Measurements from ENCODE around the gene GIPC2. TPM values are rescaled to one million over a fixed set of nuclear protein-coding genes. Genes with fewer than 3 reads are reported as not detected.
A peak's percentile ranks its signal among the peaks of the same experiment; 100 is the strongest.

GIPC2 gene
- total and polyA plus RNA-seq, 2 of the 4 experiments (the other 2 are of a cell fraction): 0.07 to 0.18 TPM

DNA sequence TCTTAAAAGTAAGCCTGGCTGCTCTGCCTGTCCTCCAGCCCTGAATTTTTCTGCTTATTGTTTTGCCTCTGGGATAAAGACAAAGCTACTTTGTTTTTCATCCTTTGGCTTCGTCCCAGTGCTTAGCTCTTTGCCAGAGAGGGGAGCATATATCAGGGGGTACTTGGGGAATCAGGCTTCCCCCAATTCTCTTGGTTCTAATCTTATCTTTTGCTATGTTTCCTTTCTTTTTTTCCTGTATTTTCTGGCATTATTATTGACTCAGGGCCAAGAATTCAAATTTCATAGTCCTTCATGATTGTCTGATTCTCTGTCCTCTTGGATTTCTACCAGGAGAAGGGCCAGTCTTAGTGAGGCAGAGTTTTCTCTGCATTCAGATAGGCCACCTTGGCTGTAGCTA is 51.2 kb downstream of the GIPC2 start:
- no peak overlapping the region for H2AFZ ChIP-seq (replicated peaks; ENCODE audit: low read length, poor library complexity)
- no peaks in the 10 kb centered on the region for H3K9me3 ChIP-seq (ENCODE audit: control insufficient read depth, insufficient read depth, low read length)
- TF ChIP-seq MXI1 (IDR thresholded peaks at IDR 0.05; ENCODE audit: borderline replicate concordance, low read depth, low read length) (no peak), CEBPB (IDR thresholded peaks at IDR 0.05; ENCODE audit: low read depth, low read length) (no peak), CHD1 (IDR thresholded peaks at IDR 0.05; ENCODE audit: low read depth, low read length) (no peak), FOS (IDR thresholded peaks at IDR 0.05; ENCODE audit: low read depth, low read length) (no peak), MAZ (IDR thresholded peaks at IDR 0.05; ENCODE audit: borderline replicate concordance, low read depth, low read length) (no peak), BHLHE40 (IDR thresholded peaks at IDR 0.05; ENCODE audit: low read depth, low read length) (no peak), SMC3 (IDR thresholded peaks at IDR 0.05; ENCODE audit: low read depth, low read length) (no peak), RAD21 (IDR thresholded peaks at IDR 0.05; ENCODE audit: low read length) (no peak)
- TF ChIP-seq, protein P1, sequence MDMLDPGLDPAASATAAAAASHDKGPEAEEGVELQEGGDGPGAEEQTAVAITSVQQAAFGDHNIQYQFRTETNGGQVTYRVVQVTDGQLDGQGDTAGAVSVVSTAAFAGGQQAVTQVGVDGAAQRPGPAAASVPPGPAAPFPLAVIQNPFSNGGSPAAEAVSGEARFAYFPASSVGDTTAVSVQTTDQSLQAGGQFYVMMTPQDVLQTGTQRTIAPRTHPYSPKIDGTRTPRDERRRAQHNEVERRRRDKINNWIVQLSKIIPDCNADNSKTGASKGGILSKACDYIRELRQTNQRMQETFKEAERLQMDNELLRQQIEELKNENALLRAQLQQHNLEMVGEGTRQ (IDR thresholded peaks at IDR 0.05; ENCODE audit: low read depth, low read length): no peak
- H4K91ac ChIP-seq (ENCODE audit: insufficient read depth, low read depth, low read length): no peak overlapping the region
- peak overlapping the region; percentile 10; the same call in 1 of the 2 replicates for H2BK120ac ChIP-seq (ENCODE audit: low read depth, low read length)
- no peak overlapping the region for H3K14ac ChIP-seq (replicated peaks; ENCODE audit: low read depth, low read length)
- WGBS, 2 experiments (ENCODE audit: extremely low coverage in 2 of 2, insufficient read length in 1 of 2): no CpG with 5 or more reads among the region's 1 CpG
- CTCF ChIA-PET: no interaction called here
- BruUV-seq (replicated peaks): no TSS peak
- H3K36me3 ChIP-seq (ENCODE audit: control insufficient read depth, insufficient read depth, low read length): no peaks in the 10 kb centered on the region
- H2BK20ac ChIP-seq (ENCODE audit: low read depth, low read length): no peak overlapping the region
- no peak for ATAC-seq (ENCODE audit: low read depth)
- intact Hi-C loops (cut with micrococcal nuclease): no loop called here
- no peak overlapping the region for H3K27ac ChIP-seq (ENCODE audit: insufficient read depth, low read length)
- no peaks in the 10 kb centered on the region for H4K20me1 ChIP-seq (ENCODE audit: insufficient read depth, low read length)
- H3K56ac ChIP-seq (ENCODE audit: extremely low read depth, insufficient read depth, low read length): no peak overlapping the region
- no peaks in the 10 kb centered on the region for H3K27me3 ChIP-seq (ENCODE audit: control insufficient read depth, insufficient read depth, low read length)
- peaks cover 3% of the 10 kb centered on the region; the same call in 1 of the 2 replicates for H3K4me1 ChIP-seq (ENCODE audit: control insufficient read depth, insufficient read depth, low read length)
- H2AK9ac ChIP-seq (replicated peaks; ENCODE audit: low read depth, low read length, poor library complexity): no peak overlapping the region
- H3K23ac ChIP-seq (ENCODE audit: low read depth, low read length): no peak overlapping the region
- peak overlapping the region; percentile 84; the same call in 1 of the 3 replicates for H2BK15ac ChIP-seq (ENCODE audit: low read depth, low read length)
- H2BK5ac ChIP-seq (ENCODE audit: low read depth, low read length, poor library complexity, severe bottlenecking): peak overlapping the region; percentile 3
- H3K18ac ChIP-seq (ENCODE audit: low read depth, low read length): peak overlapping the region; percentile 73; the same call in 1 of the 2 replicates
- in situ Hi-C loops (cut with MboI; ENCODE audit: low sequenced_read_pairs): no loop called here
- no peak overlapping the region for H3K9ac ChIP-seq (ENCODE audit: low read depth, low read length)
- no peak overlapping the region for H3K4me3 ChIP-seq (ENCODE audit: insufficient read depth, low read depth, low read length)
- 0 out of 4 replicates have a peak, but pooled peaks cover 0 to 3% of the 10 kb centered on the region in 2 experiments for H3K79me1 ChIP-seq (ENCODE audit: low read depth in 1 of 2, low read length in 2 of 2)
- H4K8ac ChIP-seq (ENCODE audit: low read depth in 2 of 2, low read length in 2 of 2): no peak overlapping the region
- peak overlapping the region; percentile 10; the same call in 1 of the 2 replicates for H3K4ac ChIP-seq (ENCODE audit: low read depth, low read length)
- no peak for DNase-seq
- H3K9me1 ChIP-seq (ENCODE audit: insufficient read depth, low read length): peaks cover 3% of the 10 kb centered on the region
- no peak overlapping the region for H2AK5ac ChIP-seq (ENCODE audit: low read depth, low read length)
- dilution Hi-C loops (cut with HindIII; ENCODE audit: low sequenced_read_pairs, unreplicated experiment): no loop called here
- POLR2A ChIA-PET (ENCODE audit: unreplicated experiment): no interaction called here
- no peak overlapping the region for H3K4me2 ChIP-seq (ENCODE audit: low read depth, low read length)
- no peak overlapping the region; the same call in 1 of the 2 replicates for H4K5ac ChIP-seq (ENCODE audit: low read depth, low read length)

Data from IMR-90 (cell line).